HepG2 (cell line): ENCODE results near the gene MCEE. TPM values are rescaled to one million over a fixed set of nuclear protein-coding genes. Genes with fewer than 3 reads are reported as not detected.

Experiments used
- HNF1A ChIP-seq, 2 experiments: sonication (generic) in 1 of 2; formaldehyde crosslinking in 1 of 2; IDR thresholded peaks; 2 replicates each; pipeline versions ENCODE4 v1.4.0 to v1.6.1; 2016 to 2020; ENCODE audit warnings: borderline replicate concordance in 1 of 2, low read depth in 1 of 2, mild to moderate bottlenecking in 1 of 2, missing genetic modification reagents in 1 of 2
- HNRNPK ChIP-seq: fragments of 200-400 bp; formaldehyde crosslinking; IDR thresholded peaks from 2 replicates; pipeline ENCODE4 v1.6.1; 2018; ENCODE audit warnings: low read length, low read depth, moderate library complexity, mild to moderate bottlenecking; ENCODE audit not compliant: poor library complexity, severe bottlenecking
- LCORL ChIP-seq, 2 experiments: fragments of 450-650 bp in 1 of 2; sonication (generic) in 1 of 2; formaldehyde crosslinking in 1 of 2; IDR thresholded peaks; 2 replicates each; pipeline versions ENCODE4 v1.5.0 to v1.6.1; 2017 to 2020; ENCODE audit warnings: antibody characterized with exemption in 1 of 2, missing genetic modification reagents in 1 of 2
- MED1 ChIP-seq: sonication (generic); formaldehyde crosslinking; IDR thresholded peaks from 2 replicates; pipeline ENCODE4 v1.4.0; 2020; ENCODE audit warnings: missing genetic modification reagents
- MEF2D ChIP-seq: sonication (generic); formaldehyde crosslinking; IDR thresholded peaks from 2 replicates; pipeline ENCODE4 v1.5.1; 2020; ENCODE audit warnings: mild to moderate bottlenecking, missing genetic modification reagents
- MXD4 ChIP-seq: IDR thresholded peaks from 2 replicates; pipeline ENCODE4 v1.6.1; 2016; ENCODE audit warnings: mild to moderate bottlenecking, missing biosample characterization, missing genetic modification reagents
- NCOA2 ChIP-seq: sonication (generic); formaldehyde crosslinking; IDR thresholded peaks from 2 replicates; pipeline ENCODE4 v1.8.0; 2022; ENCODE audit warnings: inconsistent platforms
- PBX2 ChIP-seq: IDR thresholded peaks from 2 replicates; pipeline ENCODE4 v1.6.1; 2016; ENCODE audit warnings: control low read depth
- RBM22 ChIP-seq: fragments of 200-400 bp; formaldehyde crosslinking; optimal IDR thresholded peaks from 2 replicates; pipeline ENCODE3; 2017; ENCODE audit warnings: mild to moderate bottlenecking, low read length, moderate library complexity
- RFX3 ChIP-seq: IDR thresholded peaks from 2 replicates; pipeline ENCODE4 v1.6.1; 2016; ENCODE audit warnings: missing biosample characterization, missing genetic modification reagents
- TBX2 ChIP-seq: sonication (generic); formaldehyde crosslinking; IDR thresholded peaks from 2 replicates; pipeline ENCODE4 v1.5.0; 2020; ENCODE audit warnings: missing genetic modification reagents, mild to moderate bottlenecking, borderline replicate concordance
- WIZ ChIP-seq: sonication (generic); formaldehyde crosslinking; IDR thresholded peaks from 2 replicates; pipeline ENCODE4 v1.5.1; 2020; ENCODE audit warnings: mild to moderate bottlenecking, missing genetic modification reagents
- ZBTB20 ChIP-seq: sonication (generic); formaldehyde crosslinking; IDR thresholded peaks from 2 replicates; pipeline ENCODE4 v1.8.1; 2023; ENCODE audit warnings: missing genetic modification reagents, low read depth, mild to moderate bottlenecking, borderline replicate concordance
- ZFY ChIP-seq: sonication (generic); formaldehyde crosslinking; IDR thresholded peaks from 2 replicates; pipeline ENCODE4 v1.4.0; 2020; ENCODE audit warnings: missing genetic modification reagents
- ZNF431 ChIP-seq: sonication (generic); formaldehyde crosslinking; IDR thresholded peaks from 2 replicates; pipeline ENCODE4 v1.9.0; 2022; ENCODE audit warnings: missing genetic modification reagents, low read depth, mild to moderate bottlenecking, borderline replicate concordance
- ZNF770 ChIP-seq: sonication (generic); formaldehyde crosslinking; IDR thresholded peaks from 2 replicates; pipeline ENCODE4 v1.5.0; 2020; ENCODE audit warnings: mild to moderate bottlenecking, missing genetic modification reagents
- ZNF781 ChIP-seq: sonication (generic); formaldehyde crosslinking; IDR thresholded peaks from 2 replicates; pipeline ENCODE4 v1.5.1; 2020; ENCODE audit warnings: borderline replicate concordance, mild to moderate bottlenecking, missing genetic modification reagents; ENCODE audit errors: not compliant biosample characterization
- ZNF782 ChIP-seq: sonication (generic); formaldehyde crosslinking; IDR thresholded peaks from 2 replicates; pipeline ENCODE4 v1.4.0; 2020; ENCODE audit warnings: missing genetic modification reagents, mild to moderate bottlenecking, borderline replicate concordance
- ZNF784 ChIP-seq: sonication (generic); formaldehyde crosslinking; IDR thresholded peaks from 2 replicates; pipeline ENCODE4 v1.5.1; 2020; ENCODE audit warnings: missing genetic modification reagents, mild to moderate bottlenecking, borderline replicate concordance
- ZNF792 ChIP-seq: IDR thresholded peaks from 2 replicates; pipeline ENCODE4 v1.6.1; 2016
- polyA plus RNA-seq, 8 experiments: library from polyadenylated mRNA; depleted of rRNA in 3 of 8; stranded (reverse) in 7 of 8; unstranded in 1 of 8; fragments of >200 nt; fragmentation: Illumina TruSeq in 4 of 8; extraction: Trizol in 4 of 8; gene quantifications; 2 replicates each; pipeline versions ENCODE4 v1.2.1 to v1.2.3, GENCODE V29; 2011 to 2016; ENCODE audit warnings: low read depth in 4 of 8, missing spikeins in 1 of 8, mixed read lengths in 1 of 8; ENCODE audit not compliant: insufficient read depth in 1 of 8
- total RNA-seq, 5 experiments: library from RNA; depleted of rRNA; stranded (reverse); fragments of >200 nt; fragmentation: Illumina TruSeq; extraction: Trizol; gene quantifications; 2 replicates each; pipeline ENCODE4 v1.2.3, GENCODE V29; 2016; ENCODE audit warnings: low read depth in 1 of 5

MCEE gene
- total and polyA plus RNA-seq, 2 of the 13 experiments (the other 11 are each of a cell fraction or from before 2014, with no cell fraction given), result 32.0 to 66.9 TPM

- peak; percentile 87; the same call in 1 of the 2 replicates for TF ChIP-seq ZBTB20 (CRISPR knock-in tag)
- peak; percentile 59 for TF ChIP-seq RBM22
- TF ChIP-seq ZNF431 (CRISPR knock-in tag), result peak; percentile 49; the same call in 1 of the 2 replicates
- peak; percentile 89 for TF ChIP-seq MED1 (CRISPR knock-in tag)
- 0 out of 2 replicates have a peak, but pooled peaks have one; percentile 31 for TF ChIP-seq WIZ (CRISPR knock-in tag)
- TF ChIP-seq HNRNPK, result peak; percentile 37
- no peak for TF ChIP-seq RFX3 (CRISPR knock-in tag)
- TF ChIP-seq LCORL (IDR thresholded peaks at IDR 0.05), result no peak
- TF ChIP-seq LCORL (CRISPR knock-in tag; IDR thresholded peaks at IDR 0.05), result peak; percentile 82
- peak; percentile 95 for TF ChIP-seq TBX2 (CRISPR knock-in tag)
- peak; percentile 27; the same call in 1 of the 2 replicates for TF ChIP-seq ZNF782 (CRISPR knock-in tag)
- TF ChIP-seq ZFY (CRISPR knock-in tag), result peak; percentile 92
- peak; percentile 85 for TF ChIP-seq ZNF792 (CRISPR knock-in tag)
- TF ChIP-seq ZNF781, result peak; percentile 59
- TF ChIP-seq MEF2D (CRISPR knock-in tag), result no peak; the same call in none of the 2 replicates
- peak; percentile 95 for TF ChIP-seq MXD4 (CRISPR knock-in tag)
- 0 out of 2 replicates have a peak, but pooled peaks have one; percentile 34 for TF ChIP-seq HNF1A (IDR thresholded peaks at IDR 0.05; ENCODE audit: low read depth)
- peak; percentile 53 for TF ChIP-seq HNF1A (CRISPR knock-in tag; IDR thresholded peaks at IDR 0.05; ENCODE audit: borderline replicate concordance)
- peak; percentile 66 for TF ChIP-seq ZNF770 (CRISPR knock-in tag)
- TF ChIP-seq ZNF784 (CRISPR knock-in tag), result no peak; the same call in none of the 2 replicates
- TF ChIP-seq NCOA2 (CRISPR knock-in tag), result peak; percentile 15; the same call in 1 of the 2 replicates
- TF ChIP-seq PBX2, result 0 out of 2 replicates have a peak, but pooled peaks have one; percentile 41
Measured at GRCh38 chr2:71130152-71130904, at the start of gene MCEE, which contains the start of gene MPHOSPH10 (continued).
